ENCODE results near the gene ZDHHC14.
A peak's percentile ranks its signal among the peaks of the same experiment; 100 is the strongest.

The ZDHHC14 gene

GRCh38 chr6:157657754-157658153 is 276.8 kb downstream of the ZDHHC14 start:
- TF ChIP-seq CTCF (IDR thresholded peaks at IDR 0.05; ENCODE audit: low read depth, low read length): no peak
- H3K27ac ChIP-seq: peak overlapping the region; percentile 79; the same call in 1 of the 2 replicates
- DNase-seq: no peak
- no peaks in the 10 kb centered on the region for H3K9me3 ChIP-seq (ENCODE audit: severe bottlenecking)
- H3K27me3 ChIP-seq (ENCODE audit: insufficient read depth, low read depth, severe bottlenecking): no peaks in the 10 kb centered on the region
- no peaks in the 10 kb centered on the region for H3K36me3 ChIP-seq
- no peak overlapping the region for H3K4me3 ChIP-seq (ENCODE audit: low read depth, low read length)

GRCh38 chr6:157658301-157658700 is 277.3 kb downstream of the ZDHHC14 start:
- no peak for DNase-seq
- TF ChIP-seq CTCF (IDR thresholded peaks at IDR 0.05; ENCODE audit: low read depth, low read length): no peak

GRCh38 chr6:157659536-157660271 is 278.7 kb downstream of the ZDHHC14 start:
- no peak for TF ChIP-seq CTCF (IDR thresholded peaks at IDR 0.05; ENCODE audit: low read depth, low read length)
- no peaks in the 10 kb centered on the region for H3K36me3 ChIP-seq
- H3K27ac ChIP-seq: no peak overlapping the region
- no peaks in the 10 kb centered on the region for H3K27me3 ChIP-seq (ENCODE audit: insufficient read depth, low read depth, severe bottlenecking)
- H3K9me3 ChIP-seq (ENCODE audit: severe bottlenecking): no peaks in the 10 kb centered on the region
- DNase-seq: peak; percentile 33
- no peak overlapping the region for H3K4me3 ChIP-seq (ENCODE audit: low read depth, low read length)

More at GRCh38 chr6:157658301-157658700, 277.3 kb downstream of the ZDHHC14 start:
- no peaks in the 10 kb centered on the region for H3K27me3 ChIP-seq (ENCODE audit: insufficient read depth, low read depth, severe bottlenecking)
- no peaks in the 10 kb centered on the region for H3K9me3 ChIP-seq (ENCODE audit: severe bottlenecking)
- no peak overlapping the region for H3K4me3 ChIP-seq (ENCODE audit: low read depth, low read length)
- no peak overlapping the region for H3K27ac ChIP-seq
- no peaks in the 10 kb centered on the region for H3K36me3 ChIP-seq

GRCh38 chr6:157660414-157660813 is 279.4 kb downstream of the ZDHHC14 start:
- no peaks in the 10 kb centered on the region for H3K27me3 ChIP-seq (ENCODE audit: insufficient read depth, low read depth, severe bottlenecking)
- no peak overlapping the region for H3K27ac ChIP-seq
- no peaks in the 10 kb centered on the region for H3K36me3 ChIP-seq
- no peak for DNase-seq
- H3K9me3 ChIP-seq (ENCODE audit: severe bottlenecking): no peaks in the 10 kb centered on the region
- no peak for TF ChIP-seq CTCF (IDR thresholded peaks at IDR 0.05; ENCODE audit: low read depth, low read length)
- no peak overlapping the region for H3K4me3 ChIP-seq (ENCODE audit: low read depth, low read length)

GRCh38 chr6:157661652-157662051 is 280.7 kb downstream of the ZDHHC14 start:
- no peaks in the 10 kb centered on the region for H3K36me3 ChIP-seq
- no peak for DNase-seq
- no peaks in the 10 kb centered on the region for H3K9me3 ChIP-seq (ENCODE audit: severe bottlenecking)
- no peak for TF ChIP-seq CTCF (IDR thresholded peaks at IDR 0.05; ENCODE audit: low read depth, low read length)
- no peaks in the 10 kb centered on the region for H3K27me3 ChIP-seq (ENCODE audit: insufficient read depth, low read depth, severe bottlenecking)
- H3K27ac ChIP-seq: no peak overlapping the region
- H3K4me3 ChIP-seq (ENCODE audit: low read depth, low read length): no peak overlapping the region

- DNase-seq: no peak
- Histone ChIP-seq H3K9me3 (ENCODE audit: severe bottlenecking) (no peaks in the 10 kb centered on the region), H3K27ac (no peak overlapping the region), H3K27me3 (ENCODE audit: insufficient read depth, low read depth, severe bottlenecking) (no peaks in the 10 kb centered on the region), H3K4me3 (ENCODE audit: low read depth, low read length) (no peak overlapping the region), H3K36me3 (no peaks in the 10 kb centered on the region)
- no peak for TF ChIP-seq CTCF (IDR thresholded peaks at IDR 0.05; ENCODE audit: low read depth, low read length)
Measured at GRCh38 chr6:157663261-157663660, 282.3 kb downstream of the ZDHHC14 start.
